Prostate gland (tissue), 2 donors: ENCODE measurements around the gene KATNAL2.
A peak's percentile ranks its signal among the peaks of the same experiment; 100 is the strongest.

ENCODE experiments used
- CTCF ChIP-seq, 4 experiments: fragments of 200-600 bp in 2 of 4; fragments of 450-650 bp in 2 of 4; sonication (generic) in 2 of 4; IDR thresholded peaks; 1 replicate in 3 of 4; 2 replicates in 1 of 4; pipeline ENCODE4 v1.5.1; 2016 to 2019; ENCODE audit warnings: antibody characterized with exemption in 4 of 4, mild to moderate bottlenecking in 2 of 4, moderate library complexity in 2 of 4
- POLR2AphosphoS5 ChIP-seq: sonication (generic); formaldehyde crosslinking; IDR thresholded peaks from one replicate; pipeline ENCODE4 v1.6.1; 2017; ENCODE audit warnings: antibody characterized with exemption

GRCh38 chr18:46877329-46877987, 39.9 kb upstream of the KATNAL2 start:
- peak; percentile 56 for TF ChIP-seq POLR2AphosphoS5
- no peak for TF ChIP-seq CTCF (IDR thresholded peaks at IDR 0.05)
